ENCODE measurements around the gene HAPLN3. TPM values are rescaled to one million over a fixed set of nuclear protein-coding genes. Genes with fewer than 3 reads are reported as not detected.

HAPLN3 gene
- total RNA-seq = 1.7 and 6.5 TPM in 2 replicates

GRCh38 chr15:88894819-88895767, at the start of gene HAPLN3:
TSS of gene HAPLN3 (minus strand) at chr15:88895544. CDS start at chr15:88887298, 8,246 bp downstream.

GRCh38 chr15:88913017-88913849, 17.9 kb upstream of the HAPLN3 start, which contains the start of gene MFGE8:
TSS of gene MFGE8 (minus strand) at chr15:88913379. CDS start at chr15:88913319, 60 bp downstream.

Other genes with a start within 250 kb of the HAPLN3 start
- not detected in 2 replicates for gene ACAN, start 92.1 kb downstream of the HAPLN3 start, total RNA-seq
- 53.3 and 94.7 TPM in 2 replicates for gene MFGE8, start 17.8 kb upstream of the HAPLN3 start, total RNA-seq
- 43.1 and 45.8 TPM in 2 replicates for gene ABHD2, start 192.9 kb upstream of the HAPLN3 start, total RNA-seq